HepG2 (cell line): ENCODE measurements around the gene AKAP7. TPM values are rescaled to one million over a fixed set of nuclear protein-coding genes. Genes with fewer than 3 reads are reported as not detected.

Source experiments
- ARID5B ChIP-seq: IDR thresholded peaks from 2 replicates; pipeline ENCODE4 v1.4.0; 2020; ENCODE audit warnings: mild to moderate bottlenecking, missing genetic modification reagents
- CREM ChIP-seq, 2 experiments: sonication (generic) in 1 of 2; formaldehyde crosslinking in 1 of 2; IDR thresholded peaks; 2 replicates each; pipeline versions ENCODE4 v1.4.0 to v1.6.1; 2016 to 2020; ENCODE audit warnings: antibody characterized with exemption in 1 of 2, mild to moderate bottlenecking in 1 of 2, missing genetic modification reagents in 1 of 2
- HNF4A ChIP-seq: sonication (generic); formaldehyde crosslinking; IDR thresholded peaks from 2 replicates; pipeline ENCODE4 v1.4.0; 2020; ENCODE audit warnings: missing genetic modification reagents
- KDM5A ChIP-seq: fragments of 200-600 bp; sonication (generic); IDR thresholded peaks from 2 replicates; pipeline ENCODE4 v1.7.0; 2018; ENCODE audit warnings: antibody characterized with exemption, mild to moderate bottlenecking, low read length, borderline replicate concordance
- NR2F1 ChIP-seq, 2 experiments: fragments of 450-650 bp in 1 of 2; formaldehyde crosslinking in 1 of 2; IDR thresholded peaks; 2 replicates each; pipeline versions ENCODE4 v1.5.0 to v1.6.1; 2016 to 2020; ENCODE audit warnings: mild to moderate bottlenecking in 1 of 2, missing compliant biosample characterization in 1 of 2, missing genetic modification reagents in 1 of 2, moderate library complexity in 1 of 2
- SIX4 ChIP-seq: sonication (generic); formaldehyde crosslinking; IDR thresholded peaks from 2 replicates; pipeline ENCODE4 v1.4.0; 2020; ENCODE audit warnings: missing genetic modification reagents
- TAF1 ChIP-seq: sonication (generic); formaldehyde crosslinking; IDR thresholded peaks from 2 replicates; pipeline ENCODE4 v1.4.0; 2020; ENCODE audit warnings: missing genetic modification reagents
- TFDP1 ChIP-seq: IDR thresholded peaks from 2 replicates; pipeline ENCODE4 v1.6.1; 2016; ENCODE audit warnings: missing compliant biosample characterization, missing genetic modification reagents, borderline replicate concordance
- ZFP1 ChIP-seq: IDR thresholded peaks from 2 replicates; pipeline ENCODE4 v1.6.1; 2016
- ZNF335 ChIP-seq: sonication (generic); formaldehyde crosslinking; IDR thresholded peaks from 2 replicates; pipeline ENCODE4 v1.4.0; 2020; ENCODE audit warnings: missing genetic modification reagents
- ZNF33B ChIP-seq: sonication (generic); formaldehyde crosslinking; IDR thresholded peaks from 2 replicates; pipeline ENCODE4 v1.5.1; 2020; ENCODE audit warnings: mild to moderate bottlenecking, missing genetic modification reagents
- ZNF546 ChIP-seq: sonication (generic); formaldehyde crosslinking; conservative IDR thresholded peaks from 2 replicates; pipeline ENCODE4 v1.8.1; 2023; ENCODE audit warnings: mild to moderate bottlenecking, missing genetic modification reagents
- ZNF569 ChIP-seq: sonication (generic); formaldehyde crosslinking; IDR thresholded peaks from 2 replicates; pipeline ENCODE4 v1.5.0; 2020; ENCODE audit warnings: mild to moderate bottlenecking, missing genetic modification reagents, moderate library complexity, borderline replicate concordance
- ZNF703 ChIP-seq: sonication (generic); formaldehyde crosslinking; IDR thresholded peaks from 2 replicates; pipeline ENCODE4 v1.5.1; 2020; ENCODE audit warnings: missing genetic modification reagents, mild to moderate bottlenecking, moderate library complexity, borderline replicate concordance
- polyA plus RNA-seq, 8 experiments: library from polyadenylated mRNA; depleted of rRNA in 3 of 8; stranded (reverse) in 7 of 8; unstranded in 1 of 8; fragments of >200 nt; fragmentation: Illumina TruSeq in 4 of 8; extraction: Trizol in 4 of 8; gene quantifications; 2 replicates each; pipeline versions ENCODE4 v1.2.1 to v1.2.3, GENCODE V29; 2011 to 2016; ENCODE audit warnings: low read depth in 4 of 8, missing spikeins in 1 of 8, mixed read lengths in 1 of 8; ENCODE audit not compliant: insufficient read depth in 1 of 8
- total RNA-seq, 5 experiments: library from RNA; depleted of rRNA; stranded (reverse); fragments of >200 nt; fragmentation: Illumina TruSeq; extraction: Trizol; gene quantifications; 2 replicates each; pipeline ENCODE4 v1.2.3, GENCODE V29; 2016; ENCODE audit warnings: low read depth in 1 of 5
- TF ChIP-seq, protein P1 (sequence below): sonication (generic); formaldehyde crosslinking; IDR thresholded peaks from 2 replicates; pipeline ENCODE4 v1.5.0; 2020; ENCODE audit warnings: missing genetic modification reagents
- TF ChIP-seq, protein P2 (sequence below): sonication (generic); formaldehyde crosslinking; IDR thresholded peaks from 2 replicates; pipeline ENCODE4 v1.4.0; 2020; ENCODE audit warnings: mild to moderate bottlenecking, missing genetic modification reagents

The AKAP7 gene
- total and polyA plus RNA-seq, 2 of the 13 experiments (the other 11 are each of a cell fraction or from before 2014, with no cell fraction given) = 3.6 to 11.7 TPM

- TF ChIP-seq, protein P1, sequence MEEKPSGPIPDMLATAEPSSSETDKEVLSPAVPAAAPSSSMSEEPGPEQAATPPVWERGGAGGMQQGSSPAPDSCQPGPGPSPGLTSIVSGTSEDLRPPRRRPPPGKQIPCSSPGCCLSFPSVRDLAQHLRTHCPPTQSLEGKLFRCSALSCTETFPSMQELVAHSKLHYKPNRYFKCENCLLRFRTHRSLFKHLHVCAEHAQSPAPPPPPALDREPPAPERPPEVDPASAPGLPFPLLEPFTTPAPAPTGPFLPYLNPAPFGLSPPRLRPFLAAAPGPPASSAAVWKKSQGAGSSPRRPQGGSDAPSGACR (CRISPR knock-in tag) = 0 out of 2 replicates have a peak, but pooled peaks have one; percentile 37
- TF ChIP-seq TFDP1 (CRISPR knock-in tag) (peak; percentile 90; the same call in 1 of the 2 replicates), ZFP1 (no peak), ZNF335 (CRISPR knock-in tag) (0 out of 2 replicates have a peak, but pooled peaks have one; percentile 24), ZNF546 (CRISPR knock-in tag) (no peak), ARID5B (CRISPR knock-in tag) (peak; percentile 14; the same call in 1 of the 2 replicates), TAF1 (CRISPR knock-in tag) (peak; percentile 7; the same call in 1 of the 2 replicates), KDM5A (peak; percentile 65; the same call in 1 of the 2 replicates), SIX4 (CRISPR knock-in tag) (no peak), HNF4A (CRISPR knock-in tag) (peak; percentile 82), NR2F1 (CRISPR knock-in tag; IDR thresholded peaks at IDR 0.05) (0 out of 4 replicates have a peak, but pooled peaks of 1 of the 2 experiments have one; percentile 54), ZNF33B (CRISPR knock-in tag) (peak; percentile 61; the same call in 1 of the 2 replicates), CREM (IDR thresholded peaks at IDR 0.05) (no peak; the same call in 1 of the 2 replicates), CREM (CRISPR knock-in tag; IDR thresholded peaks at IDR 0.05) (0 out of 2 replicates have a peak, but pooled peaks have one; percentile 5), ZNF703 (CRISPR knock-in tag) (no peak), ZNF569 (no peak)
- TF ChIP-seq, protein P2, sequence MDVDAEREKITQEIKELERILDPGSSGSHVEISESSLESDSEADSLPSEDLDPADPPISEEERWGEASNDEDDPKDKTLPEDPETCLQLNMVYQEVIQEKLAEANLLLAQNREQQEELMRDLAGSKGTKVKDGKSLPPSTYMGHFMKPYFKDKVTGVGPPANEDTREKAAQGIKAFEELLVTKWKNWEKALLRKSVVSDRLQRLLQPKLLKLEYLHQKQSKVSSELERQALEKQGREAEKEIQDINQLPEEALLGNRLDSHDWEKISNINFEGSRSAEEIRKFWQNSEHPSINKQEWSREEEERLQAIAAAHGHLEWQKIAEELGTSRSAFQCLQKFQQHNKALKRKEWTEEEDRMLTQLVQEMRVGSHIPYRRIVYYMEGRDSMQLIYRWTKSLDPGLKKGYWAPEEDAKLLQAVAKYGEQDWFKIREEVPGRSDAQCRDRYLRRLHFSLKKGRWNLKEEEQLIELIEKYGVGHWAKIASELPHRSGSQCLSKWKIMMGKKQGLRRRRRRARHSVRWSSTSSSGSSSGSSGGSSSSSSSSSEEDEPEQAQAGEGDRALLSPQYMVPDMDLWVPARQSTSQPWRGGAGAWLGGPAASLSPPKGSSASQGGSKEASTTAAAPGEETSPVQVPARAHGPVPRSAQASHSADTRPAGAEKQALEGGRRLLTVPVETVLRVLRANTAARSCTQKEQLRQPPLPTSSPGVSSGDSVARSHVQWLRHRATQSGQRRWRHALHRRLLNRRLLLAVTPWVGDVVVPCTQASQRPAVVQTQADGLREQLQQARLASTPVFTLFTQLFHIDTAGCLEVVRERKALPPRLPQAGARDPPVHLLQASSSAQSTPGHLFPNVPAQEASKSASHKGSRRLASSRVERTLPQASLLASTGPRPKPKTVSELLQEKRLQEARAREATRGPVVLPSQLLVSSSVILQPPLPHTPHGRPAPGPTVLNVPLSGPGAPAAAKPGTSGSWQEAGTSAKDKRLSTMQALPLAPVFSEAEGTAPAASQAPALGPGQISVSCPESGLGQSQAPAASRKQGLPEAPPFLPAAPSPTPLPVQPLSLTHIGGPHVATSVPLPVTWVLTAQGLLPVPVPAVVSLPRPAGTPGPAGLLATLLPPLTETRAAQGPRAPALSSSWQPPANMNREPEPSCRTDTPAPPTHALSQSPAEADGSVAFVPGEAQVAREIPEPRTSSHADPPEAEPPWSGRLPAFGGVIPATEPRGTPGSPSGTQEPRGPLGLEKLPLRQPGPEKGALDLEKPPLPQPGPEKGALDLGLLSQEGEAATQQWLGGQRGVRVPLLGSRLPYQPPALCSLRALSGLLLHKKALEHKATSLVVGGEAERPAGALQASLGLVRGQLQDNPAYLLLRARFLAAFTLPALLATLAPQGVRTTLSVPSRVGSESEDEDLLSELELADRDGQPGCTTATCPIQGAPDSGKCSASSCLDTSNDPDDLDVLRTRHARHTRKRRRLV (CRISPR knock-in tag) = no peak
Observed at GRCh38 chr6:131136021-131136786, 937 bp downstream of the AKAP7 start (continued).
